GM19463 (cell line): ENCODE data around the gene ENTREP1.
"Not testable (repeated sequence)": the region's sequence is repeated elsewhere in the genome, so short reads cannot be mapped to it uniquely, and the experiment has no call there.

Experiments
- ATAC-seq: cut with Tn5 transposase; IDR thresholded peaks from one replicate; pipeline ENCODE4 v1.9.1; 2021; ENCODE audit warnings: mild to moderate bottlenecking, moderate library complexity; ENCODE audit not compliant: unreplicated experiment

The ENTREP1 gene

DNA sequence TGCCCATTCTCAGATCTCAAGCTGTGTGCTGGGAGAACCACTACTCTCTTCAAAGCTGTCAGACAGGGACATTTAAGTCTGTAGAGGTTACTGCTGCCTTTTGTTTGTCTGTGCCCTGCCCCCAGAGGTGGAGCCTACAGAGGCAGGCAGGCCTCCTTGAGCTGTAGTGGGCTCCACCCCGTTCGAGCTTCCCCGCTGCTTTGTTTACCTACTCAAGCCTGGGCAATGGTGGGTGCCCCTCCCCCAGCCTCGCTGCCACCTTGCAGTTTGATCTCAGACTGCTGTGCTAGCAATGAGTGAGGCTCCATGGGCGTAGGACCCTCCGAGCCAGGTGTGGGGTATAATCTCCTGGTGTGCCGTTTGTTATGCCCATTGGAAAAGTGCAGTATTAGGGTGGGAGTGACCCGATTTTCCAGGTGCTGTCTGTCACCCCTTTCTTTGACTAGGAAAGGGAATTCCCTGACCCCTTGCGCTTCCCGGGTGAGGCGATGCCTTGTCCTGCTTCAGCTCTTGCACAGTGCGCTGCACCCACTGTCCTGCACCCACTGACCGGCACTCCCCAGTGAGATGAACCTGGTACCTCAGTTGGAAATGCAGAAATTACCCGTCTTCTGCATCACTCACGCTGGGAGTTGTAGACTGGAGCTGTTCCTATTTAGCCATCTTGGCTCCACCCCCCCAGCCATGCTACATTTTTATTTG lies 115.4 kb downstream of the ENTREP1 start:
- not testable (repeated sequence) for ATAC-seq
